Measurements from ENCODE around the gene F3. TPM values are rescaled to one million over a fixed set of nuclear protein-coding genes. Genes with fewer than 3 reads are reported as not detected.

F3 gene
- polyA plus RNA-seq, 2 of the 4 experiments (the other 2 are of a cell fraction): 3.2 to 4.4 TPM

GRCh38 chr1:94514095-94514727, 27.3 kb downstream of the F3 start:
- TF ChIP-seq POLR2A (IDR thresholded peaks at IDR 0.05; ENCODE audit: low read length): no peak
- TF ChIP-seq USF2 (IDR thresholded peaks at IDR 0.05): no peak
- TF ChIP-seq JUNB (IDR thresholded peaks at IDR 0.05): no peak
- TF ChIP-seq FOXS1 (CRISPR knock-in tag; IDR thresholded peaks at IDR 0.05): no peak
- peak; percentile 67 to 69 for TF ChIP-seq RAD21 (conservative IDR thresholded peaks at IDR 0.05 in 1 of 2, IDR thresholded peaks at IDR 0.05 in 1 of 2)
- TF ChIP-seq E2F6 (IDR thresholded peaks at IDR 0.05; ENCODE audit: borderline replicate concordance, low read depth): no peak
- peak; percentile 66 for TF ChIP-seq CTCF (IDR thresholded peaks at IDR 0.05)
- no peak for TF ChIP-seq HOXB5 (CRISPR knock-in tag; IDR thresholded peaks at IDR 0.05)
- peak; percentile 64 for TF ChIP-seq SMC3 (IDR thresholded peaks at IDR 0.05)
- Histone ChIP-seq H3K4me3 (no peak overlapping the region), H3K9me3 (no peaks in the 10 kb centered on the region), H3K27ac (no peak overlapping the region), H3K4me2 (no peak overlapping the region), H3K4me1 (0 out of 3 replicates have a peak, but pooled peaks cover 4% of the 10 kb centered on the region)
- ATAC-seq (peak; percentile 50 to 76; a peak in 5 of 6 replicates), DNase-seq (ENCODE audit: low read depth in 1 of 2, low spot score in 1 of 2) (peak; percentile 7 to 30), FAIRE-seq (no peak)
- WGBS (ENCODE audit: missing lambda C conversion rate): 86% methylated on average over 2 of the region's 2 CpGs
- CTCF ChIA-PET: interaction anchor here (0.6 to 6.0 kb wide), 10 partner anchors 10 to 290 kb away, joined by 3 to 73 read pairs (median 4); no protein-coding TSS in a partner anchor
- POLR2A ChIA-PET: no interaction called here

- no peaks in the 10 kb centered on the region for H3K9me3 ChIP-seq
- H3K4me1 ChIP-seq: 0 out of 3 replicates have a peak, but pooled peaks cover 4% of the 10 kb centered on the region
- ChIA-PET POLR2A (no interaction called here), CTCF (interaction anchor here (1.0 to 6.0 kb wide), 3 partner anchors 87 to 292 kb away, joined by 4 to 73 read pairs (median 4); no protein-coding TSS in a partner anchor)
- TF ChIP-seq KDM1A (IDR thresholded peaks at IDR 0.05; ENCODE audit: low read depth): no peak
- DNase-seq (ENCODE audit: low read depth in 1 of 2, low spot score in 1 of 2) (no peak), FAIRE-seq (no peak), ATAC-seq (no peak)
- H3K27ac ChIP-seq: no peak overlapping the region
- no peak overlapping the region for H3K4me2 ChIP-seq
- 95% methylated on average over 2 of the region's 2 CpGs for whole genome bisulfite sequencing (ENCODE audit: missing lambda C conversion rate)
- no peak overlapping the region for H3K4me3 ChIP-seq
Measured at GRCh38 chr1:94512816-94513215, 28.7 kb downstream of the F3 start.

- Histone ChIP-seq H3K4me1 (no peaks in the 10 kb centered on the region), H3K9me3 (no peaks in the 10 kb centered on the region), H3K27ac (no peak overlapping the region), H3K4me2 (no peak overlapping the region), H3K4me3 (no peak overlapping the region)
- ATAC-seq (no peak), FAIRE-seq (no peak), DNase-seq (ENCODE audit: low read depth in 1 of 2, low spot score in 1 of 2) (no peak)
- POLR2A ChIA-PET: no interaction called here
- TF ChIP-seq TFCP2L1 (CRISPR knock-in tag; IDR thresholded peaks at IDR 0.05): no peak
- TF ChIP-seq HOXB5 (CRISPR knock-in tag; IDR thresholded peaks at IDR 0.05): no peak
- TF ChIP-seq POLR2A (IDR thresholded peaks at IDR 0.05; ENCODE audit: low read length): no peak
- CTCF ChIA-PET: no interaction called here
- WGBS (ENCODE audit: missing lambda C conversion rate): 93% methylated on average over 1 of the region's 1 CpG
Measured at GRCh38 chr1:94504601-94505000, 37.0 kb downstream of the F3 start.

GRCh38 chr1:94503153-94503552, 38.4 kb downstream of the F3 start:
- CTCF ChIA-PET: interaction anchor here (0.7 to 2.2 kb wide), 5 partner anchors 96 to 303 kb away, joined by 3 to 10 read pairs (median 4); no protein-coding TSS in a partner anchor
- H3K27ac ChIP-seq: no peak overlapping the region
- no peak overlapping the region for H3K4me2 ChIP-seq
- H3K9me3 ChIP-seq: no peaks in the 10 kb centered on the region
- TF ChIP-seq EP300 (IDR thresholded peaks at IDR 0.05): no peak
- no peak for TF ChIP-seq ZNF302 (CRISPR knock-in tag; IDR thresholded peaks at IDR 0.05)
- no peak for TF ChIP-seq GATA3 (IDR thresholded peaks at IDR 0.05; ENCODE audit: borderline replicate concordance)
- TF ChIP-seq POLR2A (IDR thresholded peaks at IDR 0.05; ENCODE audit: low read length): no peak
- TF ChIP-seq HEYL (CRISPR knock-in tag; IDR thresholded peaks at IDR 0.05): no peak
- no peak for TF ChIP-seq RARB (CRISPR knock-in tag; IDR thresholded peaks at IDR 0.05)
- no peak for TF ChIP-seq ELK1 (IDR thresholded peaks at IDR 0.05; ENCODE audit: low read depth, low read length)
- no peak for TF ChIP-seq CBX8 (IDR thresholded peaks at IDR 0.05)
- no peak for TF ChIP-seq HES2 (IDR thresholded peaks at IDR 0.05)
- 93% methylated on average over 4 of the region's 4 CpGs for WGBS (ENCODE audit: missing lambda C conversion rate)
- H3K4me1 ChIP-seq: no peaks in the 10 kb centered on the region
- H3K4me3 ChIP-seq: no peak overlapping the region
- ATAC-seq (no peak), FAIRE-seq (no peak), DNase-seq (ENCODE audit: low read depth in 1 of 2, low spot score in 1 of 2) (no peak)
- POLR2A ChIA-PET: no interaction called here
